G401 (cell line): ENCODE measurements around the gene SORCS1. TPM values are rescaled to one million over a fixed set of nuclear protein-coding genes. Genes with fewer than 3 reads are reported as not detected.

Experiments used
- DNase-seq: peaks from one replicate; pipeline ENCODE4 v3.0.0-alpha.2; 2015; ENCODE audit warnings: low spot score
- in situ Hi-C: cut with HindIII; loops from 2 replicates; pipeline ENCODE4 v1.10.0; 2016; ENCODE audit warnings: low sequenced_read_pairs, mixed read lengths
- total RNA-seq: library from RNA; depleted of rRNA; stranded (reverse); fragments of >200 nt; shearing (Covaris generic); gene quantifications from 2 replicates; pipeline ENCODE4 v1.2.3, GENCODE V29; 2014; rRNA removed

SORCS1 gene
- total RNA-seq: not detected in 2 replicates

GRCh38 chr10:107163881-107164861, at the start of gene SORCS1:
Gene SORCS1, minus strand, starts transcription at chr10:107164706.
- no peak for DNase-seq
- in situ Hi-C loops: no loop called here

- DNase-seq: no peak
- in situ Hi-C loops: no loop called here
These were observed 49.8 kb upstream of the SORCS1 start for GRCh38 chr10:107214261-107214660.

- in situ Hi-C loops: no loop called here
- DNase-seq: no peak
These were observed 49.4 kb upstream of the SORCS1 start for GRCh38 chr10:107213861-107214260.

- in situ Hi-C loops: no loop called here
- DNase-seq: no peak
These were observed 42.3 kb upstream of the SORCS1 start for GRCh38 chr10:107206833-107207232.

- in situ Hi-C loops: no loop called here
- DNase-seq: no peak
These were observed 5.0 kb upstream of the SORCS1 start for GRCh38 chr10:107169516-107169915.

GRCh38 chr10:107168738-107169137, 4.2 kb upstream of the SORCS1 start:
- in situ Hi-C loops: no loop called here
- no peak for DNase-seq

GRCh38 chr10:107166403-107166802, 1.9 kb upstream of the SORCS1 start:
- in situ Hi-C loops: no loop called here
- no peak for DNase-seq

DNA sequence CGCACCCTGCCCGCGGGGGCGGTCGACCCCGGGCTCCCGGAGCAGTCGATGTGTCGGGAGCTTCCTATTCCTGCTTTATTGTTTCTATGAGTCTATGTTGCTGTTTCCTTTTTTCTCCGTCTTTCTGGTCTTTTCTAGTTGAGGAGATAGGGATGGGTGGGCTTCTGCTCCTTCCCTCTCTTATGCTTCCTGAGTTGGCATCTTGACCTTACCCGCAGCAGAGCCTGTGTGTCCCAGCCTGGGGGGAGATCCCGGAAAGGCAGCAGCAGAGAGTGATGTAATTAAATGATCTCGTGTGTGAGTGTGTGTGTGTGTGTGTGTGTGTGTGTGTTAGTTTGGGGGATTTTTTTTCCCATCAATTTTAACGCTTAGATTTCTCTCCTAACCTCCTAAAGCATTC, 486 bp upstream of the SORCS1 start:
- in situ Hi-C loops: no loop called here

DNA sequence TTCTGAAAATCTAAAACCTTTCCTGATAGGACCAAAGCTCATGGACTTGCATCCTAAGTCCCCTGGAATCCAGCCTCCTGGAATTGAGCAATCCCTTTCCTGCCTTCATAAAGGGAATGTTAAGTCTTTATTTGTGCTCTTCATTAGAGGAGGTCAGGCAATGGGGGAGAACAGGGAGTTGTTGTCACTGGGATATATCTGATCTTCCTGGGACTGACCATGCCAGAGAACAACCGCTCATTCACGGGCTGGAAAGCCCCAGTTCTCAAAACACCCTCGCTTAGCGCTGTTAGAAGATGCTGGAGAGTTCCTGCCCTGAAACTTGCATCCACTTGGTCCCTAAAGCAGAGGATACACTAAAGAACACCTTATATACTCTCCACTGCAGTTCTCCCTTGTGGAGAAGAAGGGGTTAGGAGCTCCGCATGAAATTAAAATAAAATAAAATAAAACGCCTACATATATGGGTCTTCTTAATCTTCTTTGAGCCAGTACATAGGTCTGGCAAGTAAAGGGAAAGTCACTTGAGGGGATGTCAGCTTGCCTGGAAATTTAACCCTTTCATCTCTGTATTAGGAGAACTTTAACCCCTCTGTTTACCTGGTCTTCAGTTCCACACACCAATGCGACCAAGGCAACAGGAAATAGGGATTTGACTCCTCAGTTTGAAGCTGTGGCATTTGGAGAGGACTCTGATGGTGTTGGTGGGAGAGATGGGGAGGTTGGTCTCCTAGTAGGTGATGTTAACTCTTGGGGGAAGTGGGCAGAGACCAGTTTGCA, 1.2 kb downstream of the SORCS1 start:
- DNase-seq: no peak
- in situ Hi-C loops: no loop called here

More for the DNA sequence above, 486 bp upstream of the SORCS1 start:
- no peak for DNase-seq

DNA sequence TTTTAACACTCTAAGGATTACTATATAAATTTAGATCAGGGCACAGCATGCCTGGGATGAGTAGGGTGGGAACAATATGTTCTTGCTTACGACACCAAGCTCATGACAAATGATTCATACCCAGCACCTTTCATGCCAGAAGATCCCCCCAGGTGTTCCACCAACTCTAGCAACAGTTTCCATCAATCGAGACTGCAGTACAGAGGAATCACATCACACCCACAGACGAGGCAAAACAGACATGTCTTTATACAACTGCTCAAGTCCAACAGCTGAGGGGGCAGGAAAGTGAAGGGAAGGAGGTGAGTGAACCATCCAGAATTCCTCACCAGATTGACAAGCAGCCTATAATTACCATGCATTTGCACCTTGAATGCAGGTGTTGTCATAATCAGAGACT, 3.6 kb downstream of the SORCS1 start:
- in situ Hi-C loops: no loop called here
- no peak for DNase-seq

GRCh38 chr10:107159871-107160270, 4.6 kb downstream of the SORCS1 start:
- in situ Hi-C loops: no loop called here
- no peak for DNase-seq

- in situ Hi-C loops: no loop called here
- no peak for DNase-seq
These were observed 7.4 kb downstream of the SORCS1 start for GRCh38 chr10:107157071-107157470.

- no peak for DNase-seq
- in situ Hi-C loops: no loop called here
These were observed 12.4 kb downstream of the SORCS1 start for GRCh38 chr10:107152087-107152486.

- in situ Hi-C loops: no loop called here
- DNase-seq: no peak
These were observed 15.6 kb downstream of the SORCS1 start for GRCh38 chr10:107148906-107149305.

DNA sequence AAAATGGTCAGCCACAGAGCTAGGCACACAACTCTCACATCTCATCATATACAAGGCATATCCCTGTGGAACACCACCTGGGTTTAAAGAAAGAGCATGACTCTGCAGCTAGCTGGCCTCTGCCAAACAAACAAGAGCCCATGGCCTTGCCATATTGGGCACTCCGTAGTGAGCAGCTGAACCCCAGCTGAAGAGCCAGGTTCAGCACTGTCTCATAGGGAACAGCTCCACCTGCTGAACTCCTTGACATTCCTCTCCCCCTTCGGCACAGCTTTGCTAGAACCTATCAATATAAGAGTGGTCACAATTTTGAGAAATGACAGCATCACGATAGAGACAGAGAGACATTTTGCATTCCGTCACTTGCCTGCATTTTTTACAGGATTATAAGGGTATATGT, 20.0 kb downstream of the SORCS1 start:
- in situ Hi-C loops: no loop called here
- DNase-seq: no peak

DNA sequence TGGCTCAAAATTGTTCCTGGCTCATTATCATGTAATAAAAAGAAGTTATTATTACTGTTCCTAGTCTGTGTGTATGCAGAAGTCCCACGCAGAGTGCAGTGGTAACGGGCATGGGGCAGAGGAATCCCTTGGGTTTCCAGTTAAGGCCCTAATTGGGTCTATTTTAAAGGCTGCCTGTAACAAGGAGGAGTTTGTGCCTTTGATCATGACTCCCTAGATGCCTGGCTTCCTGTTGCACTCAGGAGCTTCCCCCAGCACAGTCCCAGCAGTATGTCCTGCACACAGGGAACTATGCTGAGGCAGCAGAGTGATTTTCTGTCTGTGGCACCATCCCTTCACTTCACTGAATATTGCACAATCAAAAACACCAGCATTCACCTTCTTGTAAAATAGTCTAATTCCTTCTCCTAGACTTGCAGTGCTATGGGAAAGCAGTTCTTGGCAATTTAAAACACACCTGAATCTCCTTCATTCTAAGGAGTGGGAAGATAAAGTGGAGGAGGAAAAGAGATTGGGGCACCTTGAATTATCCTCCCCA, 22.9 kb downstream of the SORCS1 start:
- DNase-seq: no peak
- in situ Hi-C loops: no loop called here

DNA sequence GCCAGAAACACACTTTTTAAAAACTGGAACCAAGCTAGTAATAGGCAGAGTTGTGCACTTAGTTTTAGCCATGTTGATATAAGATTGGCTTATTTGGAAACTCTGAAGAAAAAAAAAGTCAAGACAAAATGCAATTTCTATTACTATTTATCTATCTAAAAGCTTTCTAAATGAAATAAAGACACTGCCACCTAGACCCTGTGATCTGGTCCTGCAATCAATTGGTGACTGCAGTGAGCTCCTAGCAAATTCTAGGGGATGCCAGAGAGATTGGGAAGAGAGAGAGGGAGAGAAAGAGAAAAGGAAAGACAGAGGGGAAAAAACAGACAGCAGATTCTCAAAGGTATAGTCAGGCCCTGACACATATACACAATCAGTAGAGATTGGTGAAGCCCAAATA, 25.3 kb downstream of the SORCS1 start:
- in situ Hi-C loops: no loop called here
- no peak for DNase-seq

GRCh38 chr10:107133656-107134055, 30.9 kb downstream of the SORCS1 start:
- DNase-seq: no peak
- in situ Hi-C loops: no loop called here

GRCh38 chr10:107129000-107129399, 35.5 kb downstream of the SORCS1 start:
- in situ Hi-C loops: no loop called here
- no peak for DNase-seq

DNA sequence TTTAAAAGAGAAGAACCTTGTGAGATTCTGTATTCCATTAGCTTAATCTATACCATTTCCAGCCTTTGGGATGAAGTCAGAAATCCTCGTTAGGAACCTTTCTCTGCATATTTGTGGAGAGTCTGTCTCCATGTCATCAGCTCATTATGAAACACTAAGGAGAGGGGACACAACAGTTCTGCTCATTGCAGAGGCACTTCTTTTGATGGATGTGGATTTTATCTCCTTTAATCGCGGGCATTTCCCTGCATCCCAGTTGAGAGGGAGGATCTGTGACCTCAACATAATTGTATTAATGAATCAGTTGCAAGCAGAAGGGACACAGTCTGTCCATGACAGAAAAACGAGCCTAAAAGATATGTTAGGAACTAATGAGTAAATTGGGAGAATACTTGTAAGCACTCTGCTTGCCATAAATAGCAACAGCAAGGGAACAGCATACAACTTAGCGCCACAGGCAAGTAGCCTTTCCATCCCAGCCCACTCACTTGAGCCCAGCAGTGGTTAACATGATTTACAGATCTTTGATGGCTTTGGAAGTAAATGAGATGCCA, 37.9 kb downstream of the SORCS1 start:
- in situ Hi-C loops: no loop called here
- DNase-seq: no peak
